ENCODE data around the gene ZNF546.
"Not testable (repeated sequence)": the region's sequence is repeated elsewhere in the genome, so short reads cannot be mapped to it uniquely, and the experiment has no call there.

Gene ZNF546

DNA sequence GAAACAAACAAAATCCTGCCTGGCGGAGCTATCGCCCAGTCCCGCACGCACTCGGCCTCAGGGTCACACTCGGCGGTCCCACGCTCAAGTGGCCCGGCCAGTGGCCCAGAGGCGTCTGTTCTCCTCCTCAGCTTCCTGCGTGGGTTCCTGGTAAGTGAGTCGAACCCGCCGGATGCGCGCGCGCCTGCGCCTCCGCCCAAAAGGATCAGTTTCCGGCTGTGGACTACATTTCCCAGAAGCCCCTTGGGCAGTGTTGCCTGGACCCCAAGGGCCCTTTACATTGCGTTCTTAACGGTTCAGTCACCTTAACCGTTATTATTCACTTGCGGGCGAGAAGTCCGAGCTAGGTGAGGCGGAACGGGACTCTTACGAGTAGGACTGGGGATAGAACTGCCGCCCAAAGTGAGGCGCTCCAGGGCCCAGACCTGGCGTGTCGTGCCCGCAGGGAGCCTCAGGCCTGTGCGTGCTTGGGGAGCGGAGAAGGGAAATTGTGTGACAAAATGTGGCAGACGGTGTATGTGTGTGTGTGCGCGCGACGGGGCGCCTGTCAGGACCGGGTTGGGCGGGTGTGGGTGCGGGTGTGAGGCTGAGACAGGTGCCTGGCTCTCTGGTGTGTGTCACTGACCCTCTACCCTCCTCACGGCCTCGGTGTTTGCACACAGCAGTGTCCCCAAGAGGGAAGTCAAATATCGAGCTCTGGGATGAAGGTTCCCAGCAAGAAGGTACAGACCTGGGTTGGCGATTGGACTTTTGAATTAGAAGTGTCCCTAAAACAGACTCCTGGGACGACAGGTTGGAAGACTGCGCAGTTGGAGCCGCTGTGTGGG is at the start of gene ZNF546:
TSS of gene ZNF546 (plus strand) at position 250 of the 827 bp plus-strand sequence. CDS start 1,267 bp downstream, outside the sequence.
- Histone ChIP-seq H3K4me1 (ENCODE audit: insufficient read depth, low read length) (no peaks in the 10 kb centered on the region), H3K4me3 (ENCODE audit: low read length) (peak within 1 kb of the TSS; percentile 97), H3K36me3 (ENCODE audit: insufficient read depth, low read depth, low read length) (no peaks in the 10 kb centered on the region), H3K9ac (ENCODE audit: low read depth, low read length) (peak within 1 kb of the TSS; percentile 87), H3K27ac (ENCODE audit: low read length) (peak within 1 kb of the TSS; percentile 62), H3K9me3 (ENCODE audit: insufficient read depth, low read depth, low read length) (peaks cover 18% of the 10 kb centered on the region), H3K27me3 (ENCODE audit: insufficient read depth, low read length) (no peaks in the 10 kb centered on the region)

DNA sequence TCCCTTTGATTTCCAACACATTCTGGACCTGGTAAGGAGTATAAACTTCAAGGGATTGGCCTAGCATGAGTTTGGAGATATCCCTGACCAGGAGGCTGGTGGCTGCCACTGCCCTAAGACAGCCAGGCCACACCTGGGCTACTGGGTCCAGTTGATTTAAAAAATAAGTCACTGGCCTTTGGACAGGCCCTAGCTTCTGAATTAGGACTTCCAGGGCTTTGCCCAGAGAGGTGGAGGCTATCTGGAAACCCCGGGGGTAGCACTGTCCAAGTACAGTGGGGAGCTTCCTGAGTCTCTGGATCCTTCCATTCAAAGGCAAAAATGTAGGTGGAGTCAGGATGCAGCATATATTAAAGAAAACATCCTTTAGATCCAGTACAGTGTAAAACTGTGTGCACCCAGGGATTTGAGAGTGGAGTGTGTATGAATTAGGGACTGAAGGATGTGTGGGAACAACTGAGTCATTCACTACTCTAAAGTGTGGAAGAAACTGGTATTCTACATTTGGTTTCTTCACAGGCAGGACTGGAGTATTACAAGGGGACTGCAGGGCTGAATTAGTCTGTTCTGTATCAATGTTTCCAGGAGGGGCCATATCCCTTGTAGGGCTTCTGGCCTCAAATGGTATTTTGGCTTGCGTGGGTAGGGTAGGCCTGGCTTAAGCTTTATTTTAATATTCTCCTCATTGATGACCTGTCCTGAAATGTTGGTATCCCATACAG is 47.7 kb upstream of the ZNF546 start:
- no peaks in the 10 kb centered on the region for H3K4me1 ChIP-seq (ENCODE audit: insufficient read depth, low read length)
- H3K4me3 ChIP-seq (ENCODE audit: low read length): no peak overlapping the region

GRCh38 chr19:39951065-39951650 is 45.7 kb upstream of the ZNF546 start:
- no peak overlapping the region for H3K9ac ChIP-seq (ENCODE audit: low read depth, low read length)
- H3K27ac ChIP-seq (ENCODE audit: low read length): no peak overlapping the region
- H3K9me3 ChIP-seq (ENCODE audit: insufficient read depth, low read depth, low read length): no peaks in the 10 kb centered on the region
- no peaks in the 10 kb centered on the region for H3K4me1 ChIP-seq (ENCODE audit: insufficient read depth, low read length)
- no peaks in the 10 kb centered on the region for H3K27me3 ChIP-seq (ENCODE audit: insufficient read depth, low read length)
- no peak overlapping the region for H3K4me3 ChIP-seq (ENCODE audit: low read length)
- no peaks in the 10 kb centered on the region for H3K36me3 ChIP-seq (ENCODE audit: insufficient read depth, low read depth, low read length)

More for the DNA sequence above, 47.7 kb upstream of the ZNF546 start:
- Histone ChIP-seq H3K9me3 (ENCODE audit: insufficient read depth, low read depth, low read length) (no peaks in the 10 kb centered on the region), H3K9ac (ENCODE audit: low read depth, low read length) (no peak overlapping the region), H3K27ac (ENCODE audit: low read length) (no peak overlapping the region), H3K27me3 (ENCODE audit: insufficient read depth, low read length) (no peaks in the 10 kb centered on the region), H3K36me3 (ENCODE audit: insufficient read depth, low read depth, low read length) (no peaks in the 10 kb centered on the region)

DNA sequence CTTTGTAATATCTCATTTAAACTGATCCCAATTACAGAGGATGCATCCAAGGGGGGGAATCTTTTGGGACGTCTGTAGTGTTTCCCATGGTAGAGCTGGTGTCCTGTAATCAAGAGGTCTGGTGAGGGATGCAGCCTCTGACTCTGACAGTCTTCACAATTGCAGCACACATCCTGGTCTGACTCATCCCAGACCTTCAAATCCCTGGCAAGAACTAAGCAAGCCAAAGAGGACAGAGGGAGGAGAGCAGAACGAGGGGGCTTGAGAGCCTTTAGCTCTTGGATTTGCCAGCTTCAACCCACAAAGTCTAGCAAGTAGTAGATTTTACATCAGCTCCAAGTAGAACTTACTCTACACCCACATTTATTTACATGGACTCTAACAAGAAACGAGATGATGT is 45.2 kb upstream of the ZNF546 start:
- Histone ChIP-seq H3K4me3 (ENCODE audit: low read length) (no peak overlapping the region), H3K4me1 (ENCODE audit: insufficient read depth, low read length) (no peaks in the 10 kb centered on the region), H3K27ac (ENCODE audit: low read length) (no peak overlapping the region), H3K27me3 (ENCODE audit: insufficient read depth, low read length) (no peaks in the 10 kb centered on the region), H3K9me3 (ENCODE audit: insufficient read depth, low read depth, low read length) (no peaks in the 10 kb centered on the region), H3K9ac (ENCODE audit: low read depth, low read length) (no peak overlapping the region), H3K36me3 (ENCODE audit: insufficient read depth, low read depth, low read length) (no peaks in the 10 kb centered on the region)

DNA sequence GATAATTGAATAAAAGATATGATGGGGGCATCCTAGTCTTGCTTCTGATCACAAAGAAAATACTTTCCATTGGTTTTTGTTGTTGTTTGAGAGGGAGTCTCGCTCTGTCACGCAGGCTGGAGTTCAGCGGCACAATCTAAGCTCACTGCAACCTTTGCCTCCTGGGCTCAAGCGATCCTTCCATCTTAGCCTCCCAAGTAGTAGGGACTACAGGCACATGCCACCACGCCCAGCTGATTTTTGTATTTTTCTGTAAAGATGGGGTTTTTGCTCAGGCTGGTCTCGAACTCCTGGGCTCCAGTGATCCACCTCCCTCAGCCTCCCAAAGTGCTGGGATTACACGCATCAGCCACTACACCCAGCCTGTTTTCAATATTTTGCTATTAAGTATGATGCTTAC is 42.9 kb upstream of the ZNF546 start:
- no peaks in the 10 kb centered on the region for H3K4me1 ChIP-seq (ENCODE audit: insufficient read depth, low read length)
- H3K36me3 ChIP-seq (ENCODE audit: insufficient read depth, low read depth, low read length): no peaks in the 10 kb centered on the region
- no peaks in the 10 kb centered on the region for H3K9me3 ChIP-seq (ENCODE audit: insufficient read depth, low read depth, low read length)
- no peak overlapping the region for H3K4me3 ChIP-seq (ENCODE audit: low read length)
- H3K27ac ChIP-seq (ENCODE audit: low read length): no peak overlapping the region
- no peak overlapping the region for H3K9ac ChIP-seq (ENCODE audit: low read depth, low read length)
- no peaks in the 10 kb centered on the region for H3K27me3 ChIP-seq (ENCODE audit: insufficient read depth, low read length)

GRCh38 chr19:39957886-39958285 is 39.0 kb upstream of the ZNF546 start:
- H3K9me3 ChIP-seq (ENCODE audit: insufficient read depth, low read depth, low read length); H3K27me3 ChIP-seq (ENCODE audit: insufficient read depth, low read length); H3K9ac ChIP-seq (ENCODE audit: low read depth, low read length); H3K4me3 ChIP-seq (ENCODE audit: low read length); H3K36me3 ChIP-seq (ENCODE audit: insufficient read depth, low read depth, low read length); H3K4me1 ChIP-seq (ENCODE audit: insufficient read depth, low read length); H3K27ac ChIP-seq (ENCODE audit: low read length): not testable (repeated sequence)

DNA sequence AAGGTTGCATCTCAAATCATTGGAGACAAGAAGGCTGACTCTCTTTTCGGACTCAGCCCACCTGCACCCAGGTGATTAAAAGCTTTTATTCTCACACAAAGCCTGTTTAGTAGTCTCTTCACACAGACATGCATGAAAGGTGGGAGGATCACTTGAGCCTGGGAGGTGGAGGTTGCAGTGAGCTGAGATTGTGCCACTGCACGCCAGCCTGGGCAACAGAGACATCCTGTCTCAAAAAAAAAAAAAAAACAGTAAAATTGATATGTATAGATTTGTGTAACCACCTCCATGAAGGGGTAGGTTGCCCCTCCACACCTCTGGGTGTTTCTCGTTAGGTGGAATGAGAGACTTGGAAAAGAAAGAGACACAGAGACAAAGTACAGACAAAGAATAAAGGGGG is 37.9 kb upstream of the ZNF546 start:
- not testable (repeated sequence) for H3K4me3 ChIP-seq (ENCODE audit: low read length); H3K9me3 ChIP-seq (ENCODE audit: insufficient read depth, low read depth, low read length); H3K36me3 ChIP-seq (ENCODE audit: insufficient read depth, low read depth, low read length); H3K27me3 ChIP-seq (ENCODE audit: insufficient read depth, low read length); H3K4me1 ChIP-seq (ENCODE audit: insufficient read depth, low read length); H3K27ac ChIP-seq (ENCODE audit: low read length); H3K9ac ChIP-seq (ENCODE audit: low read depth, low read length)

GRCh38 chr19:39959407-39959806 is 37.5 kb upstream of the ZNF546 start:
- not testable (repeated sequence) for H3K4me1 ChIP-seq (ENCODE audit: insufficient read depth, low read length); H3K9ac ChIP-seq (ENCODE audit: low read depth, low read length); H3K27me3 ChIP-seq (ENCODE audit: insufficient read depth, low read length); H3K4me3 ChIP-seq (ENCODE audit: low read length); H3K9me3 ChIP-seq (ENCODE audit: insufficient read depth, low read depth, low read length); H3K36me3 ChIP-seq (ENCODE audit: insufficient read depth, low read depth, low read length); H3K27ac ChIP-seq (ENCODE audit: low read length)

- Histone ChIP-seq H3K9me3 (ENCODE audit: insufficient read depth, low read depth, low read length) (no peaks in the 10 kb centered on the region), H3K36me3 (ENCODE audit: insufficient read depth, low read depth, low read length) (no peaks in the 10 kb centered on the region), H3K27ac (ENCODE audit: low read length) (no peak overlapping the region), H3K4me3 (ENCODE audit: low read length) (no peak overlapping the region), H3K9ac (ENCODE audit: low read depth, low read length) (no peak overlapping the region), H3K4me1 (ENCODE audit: insufficient read depth, low read length) (no peaks in the 10 kb centered on the region; the same call in 1 of the 2 replicates), H3K27me3 (ENCODE audit: insufficient read depth, low read length) (no peaks in the 10 kb centered on the region)
These were observed 33.0 kb upstream of the ZNF546 start for GRCh38 chr19:39963898-39964297.

DNA sequence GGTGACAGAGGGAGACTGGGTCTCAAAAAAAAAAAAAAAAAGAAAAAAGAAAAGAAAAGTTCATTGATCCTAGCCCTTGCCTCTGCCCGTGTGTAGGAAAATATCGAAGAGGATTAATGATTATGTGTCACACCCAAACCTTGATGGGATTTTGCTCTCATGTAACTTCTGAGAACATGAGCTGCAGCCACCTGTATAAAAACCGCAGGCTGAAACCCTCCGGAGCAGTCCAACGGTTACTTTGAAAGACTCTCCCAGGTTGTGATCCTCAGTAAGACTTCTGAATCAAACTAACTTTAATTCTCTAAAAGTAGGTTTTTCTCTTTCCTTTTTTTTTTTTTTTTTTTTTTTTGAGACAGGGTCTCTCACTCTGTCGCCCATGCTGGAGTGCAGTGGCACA is 30.2 kb upstream of the ZNF546 start:
- H3K4me1 ChIP-seq (ENCODE audit: insufficient read depth, low read length): no peaks in the 10 kb centered on the region
- no peak overlapping the region for H3K9ac ChIP-seq (ENCODE audit: low read depth, low read length)
- H3K27ac ChIP-seq (ENCODE audit: low read length): no peak overlapping the region
- no peaks in the 10 kb centered on the region for H3K9me3 ChIP-seq (ENCODE audit: insufficient read depth, low read depth, low read length)
- no peaks in the 10 kb centered on the region for H3K27me3 ChIP-seq (ENCODE audit: insufficient read depth, low read length)
- no peak overlapping the region for H3K4me3 ChIP-seq (ENCODE audit: low read length)
- no peaks in the 10 kb centered on the region for H3K36me3 ChIP-seq (ENCODE audit: insufficient read depth, low read depth, low read length)

DNA sequence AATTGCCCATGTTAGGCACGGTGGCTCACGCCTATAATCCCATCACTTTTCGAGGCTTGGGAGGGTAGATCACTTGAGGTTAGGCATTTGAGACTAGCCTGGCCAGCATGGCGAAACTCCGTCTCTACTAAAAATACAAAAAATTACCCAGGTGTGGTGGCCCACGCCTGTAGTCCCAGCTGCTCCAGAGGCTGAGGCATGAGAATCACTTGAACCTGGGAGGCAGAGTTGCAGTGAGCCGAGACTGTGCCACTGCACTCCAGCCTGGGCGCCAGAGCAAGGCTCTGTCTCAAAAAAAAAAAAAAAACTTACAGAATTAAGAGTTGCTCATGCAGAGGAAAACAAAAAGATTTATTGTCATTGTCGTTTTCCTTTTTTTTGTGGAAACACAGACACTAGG is 29.3 kb upstream of the ZNF546 start:
- Histone ChIP-seq H3K4me3 (ENCODE audit: low read length) (no peak overlapping the region), H3K27ac (ENCODE audit: low read length) (no peak overlapping the region), H3K9ac (ENCODE audit: low read depth, low read length) (no peak overlapping the region), H3K4me1 (ENCODE audit: insufficient read depth, low read length) (0 out of 2 replicates have a peak, but pooled peaks cover 3% of the 10 kb centered on the region), H3K9me3 (ENCODE audit: insufficient read depth, low read depth, low read length) (no peaks in the 10 kb centered on the region), H3K27me3 (ENCODE audit: insufficient read depth, low read length) (no peaks in the 10 kb centered on the region), H3K36me3 (ENCODE audit: insufficient read depth, low read depth, low read length) (peaks cover 6% of the 10 kb centered on the region; the same call in 1 of the 2 replicates)

DNA sequence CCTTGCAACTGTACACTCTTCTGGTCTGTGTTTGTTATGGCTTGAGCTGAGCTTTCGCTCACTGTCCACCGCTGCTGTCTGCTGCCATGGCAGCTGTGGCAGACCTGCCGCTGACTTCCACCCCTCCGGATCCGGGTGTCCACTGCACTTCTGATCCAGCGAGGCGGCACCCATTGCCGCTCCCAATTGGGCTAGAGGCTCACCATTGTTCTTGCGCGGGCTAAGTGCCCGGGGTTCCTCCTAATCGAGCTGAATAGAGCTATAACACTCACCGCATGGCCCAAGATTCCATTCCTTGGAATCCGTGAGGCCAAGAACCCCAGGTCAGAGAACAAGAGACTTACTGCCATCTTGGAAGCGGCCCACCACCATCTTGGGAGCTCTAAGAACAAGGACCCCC is 28.1 kb upstream of the ZNF546 start:
- H3K4me1 ChIP-seq (ENCODE audit: insufficient read depth, low read length): 0 out of 2 replicates have a peak, but pooled peaks cover 3% of the 10 kb centered on the region
- no peak overlapping the region for H3K9ac ChIP-seq (ENCODE audit: low read depth, low read length)
- no peak overlapping the region for H3K27ac ChIP-seq (ENCODE audit: low read length)
- H3K9me3 ChIP-seq (ENCODE audit: insufficient read depth, low read depth, low read length): no peaks in the 10 kb centered on the region
- H3K4me3 ChIP-seq (ENCODE audit: low read length): no peak overlapping the region
- H3K27me3 ChIP-seq (ENCODE audit: insufficient read depth, low read length): no peaks in the 10 kb centered on the region
- peaks cover 18% of the 10 kb centered on the region for H3K36me3 ChIP-seq (ENCODE audit: insufficient read depth, low read depth, low read length)
